RKO (cell line): ENCODE data around the gene KHNYN.

Experiments
- DNase-seq: peaks from one replicate; pipeline ENCODE4 v3.0.0-alpha.2; 2016; ENCODE audit warnings: low spot score

The KHNYN gene

DNA sequence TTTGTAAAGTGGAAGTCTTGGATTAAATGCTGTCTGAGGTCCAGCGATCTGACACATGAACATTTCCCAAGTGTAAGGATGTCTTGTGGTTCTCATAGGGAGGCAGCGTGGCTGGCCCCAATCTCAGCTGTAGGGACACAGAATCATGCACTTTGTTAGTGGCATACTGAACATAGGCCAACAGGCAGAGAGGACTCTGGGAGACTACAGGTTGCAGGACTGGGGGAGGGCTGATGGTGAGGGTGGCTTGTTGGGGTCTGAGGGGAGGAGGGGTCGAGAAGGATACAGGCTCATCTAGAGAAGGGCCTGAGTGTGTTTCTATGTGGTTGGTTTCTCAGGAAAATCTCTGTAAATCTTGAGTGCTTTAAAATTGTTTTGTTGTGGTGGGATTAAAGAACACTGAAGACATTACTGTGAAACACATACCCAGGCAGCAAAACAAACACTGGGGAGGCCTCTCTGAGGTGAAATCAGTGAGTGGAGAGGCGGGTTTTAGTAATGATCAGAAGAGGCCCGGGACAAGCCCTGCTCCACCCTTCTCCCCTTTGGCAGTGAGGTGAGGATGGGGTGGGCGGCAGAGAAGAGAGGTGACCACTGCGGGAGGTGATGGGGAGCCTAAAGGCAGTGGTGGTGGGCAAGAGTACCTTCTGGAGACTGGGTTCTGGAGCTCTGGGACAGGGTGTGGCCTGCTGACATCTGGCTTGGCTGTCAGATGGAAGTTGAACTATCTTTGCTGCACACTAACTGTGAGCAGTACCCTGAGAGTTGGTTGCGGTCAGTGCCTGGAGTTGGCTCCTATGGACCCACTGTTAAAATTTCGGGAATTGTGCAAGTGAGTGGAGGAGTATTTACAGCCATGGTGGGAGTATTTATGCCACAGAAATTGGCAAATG is 27.7 kb upstream of the KHNYN start:
- DNase-seq = no peak

GRCh38 chr14:24403294-24403998 is 26.3 kb upstream of the KHNYN start:
- no peak for DNase-seq

- DNase-seq = no peak
Observed at GRCh38 chr14:24404814-24405213, 24.9 kb upstream of the KHNYN start.

- no peak for DNase-seq
Observed at GRCh38 chr14:24406416-24406815, 23.3 kb upstream of the KHNYN start.

DNA sequence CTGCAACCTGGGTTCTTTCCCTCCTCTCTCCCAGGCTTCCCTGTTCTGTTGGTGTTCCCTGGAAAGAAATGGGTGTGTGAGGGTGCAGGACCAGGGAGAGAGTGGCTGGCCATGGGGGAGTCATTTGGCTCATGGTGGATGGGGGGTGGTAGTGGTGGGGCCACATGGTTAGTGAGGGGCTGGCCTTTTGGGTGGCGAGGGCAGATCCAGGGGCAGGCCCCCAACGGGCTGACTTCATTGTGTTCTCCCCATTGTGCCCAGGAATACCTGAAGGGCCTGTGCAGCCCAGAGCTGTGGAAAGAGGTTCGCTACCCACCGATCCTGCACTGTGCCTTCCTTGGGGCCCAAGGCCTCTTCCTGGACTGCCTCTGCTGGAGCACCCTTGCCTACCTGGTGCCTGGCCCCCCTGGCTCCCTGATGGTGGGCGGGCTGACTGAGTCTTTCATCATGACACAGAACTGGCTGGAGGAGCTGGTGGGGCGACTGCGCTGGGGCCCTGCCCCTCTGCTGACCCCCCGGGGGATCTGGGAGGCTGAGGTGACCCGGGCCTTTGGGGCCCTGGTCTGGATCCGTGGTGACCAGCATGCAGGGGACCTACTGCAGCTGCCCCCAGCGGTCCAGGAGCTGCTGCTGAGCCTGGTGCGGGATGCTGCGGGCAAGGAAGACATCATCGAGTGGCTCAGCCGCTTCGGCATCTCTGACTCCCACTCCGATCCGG is 22.0 kb upstream of the KHNYN start:
- DNase-seq = no peak

DNA sequence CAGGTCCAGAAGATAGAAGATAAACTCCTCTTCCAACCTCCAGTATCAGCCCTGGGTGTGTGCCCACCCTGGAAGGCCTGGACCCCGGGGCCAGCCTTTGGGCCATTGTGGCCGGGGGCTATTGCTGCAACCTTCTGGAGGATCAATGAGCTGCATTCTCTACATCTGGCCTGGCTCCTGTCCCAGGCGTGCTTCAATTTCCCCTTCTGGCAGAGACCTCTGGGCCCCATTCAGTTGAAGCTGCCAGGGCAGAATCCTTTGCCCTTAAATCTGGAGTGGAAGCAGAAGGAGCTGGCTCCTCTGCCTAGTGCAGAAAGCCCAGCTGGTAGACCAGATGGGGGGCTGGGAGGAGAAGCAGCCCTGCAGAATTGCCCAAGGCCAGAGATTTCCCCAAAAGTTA is 21.0 kb upstream of the KHNYN start:
- DNase-seq = no peak

DNA sequence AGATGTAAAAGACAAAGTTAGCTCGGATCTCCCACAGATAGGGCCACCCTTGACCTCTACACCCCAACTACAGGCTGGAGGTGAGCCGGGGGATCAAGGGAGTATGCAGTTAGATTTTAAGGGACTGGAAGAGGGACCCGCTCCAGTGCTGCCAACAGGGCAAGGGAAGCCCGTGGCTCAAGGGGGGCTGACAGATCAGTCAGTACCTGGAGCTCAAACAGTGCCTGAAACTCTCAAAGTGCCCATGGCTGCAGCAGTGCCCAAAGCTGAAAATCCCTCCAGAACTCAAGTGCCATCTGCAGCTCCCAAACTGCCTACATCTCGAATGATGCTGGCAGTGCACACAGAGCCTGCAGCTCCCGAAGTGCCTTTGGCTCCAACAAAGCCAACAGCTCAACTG is 20.6 kb upstream of the KHNYN start:
- DNase-seq = no peak

DNA sequence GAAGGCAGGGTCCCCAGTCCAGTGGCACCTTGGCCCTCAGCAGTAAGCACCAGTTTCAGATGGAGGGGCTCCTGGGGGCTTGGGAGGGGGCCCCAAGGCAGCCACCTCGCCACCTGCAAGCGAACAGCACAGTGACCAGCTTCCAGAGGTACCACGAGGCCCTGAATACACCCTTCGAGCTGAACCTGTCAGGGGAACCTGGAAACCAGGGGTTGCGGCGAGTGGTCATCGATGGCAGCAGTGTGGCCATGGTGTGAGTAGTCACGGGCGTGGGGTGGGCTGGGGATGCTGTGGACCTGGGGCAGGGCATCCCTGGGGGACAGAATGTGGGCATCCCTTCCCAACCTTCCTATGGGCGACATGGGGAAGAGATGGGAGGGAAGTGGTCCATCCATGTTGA is 19.8 kb upstream of the KHNYN start:
- no peak for DNase-seq

DNA sequence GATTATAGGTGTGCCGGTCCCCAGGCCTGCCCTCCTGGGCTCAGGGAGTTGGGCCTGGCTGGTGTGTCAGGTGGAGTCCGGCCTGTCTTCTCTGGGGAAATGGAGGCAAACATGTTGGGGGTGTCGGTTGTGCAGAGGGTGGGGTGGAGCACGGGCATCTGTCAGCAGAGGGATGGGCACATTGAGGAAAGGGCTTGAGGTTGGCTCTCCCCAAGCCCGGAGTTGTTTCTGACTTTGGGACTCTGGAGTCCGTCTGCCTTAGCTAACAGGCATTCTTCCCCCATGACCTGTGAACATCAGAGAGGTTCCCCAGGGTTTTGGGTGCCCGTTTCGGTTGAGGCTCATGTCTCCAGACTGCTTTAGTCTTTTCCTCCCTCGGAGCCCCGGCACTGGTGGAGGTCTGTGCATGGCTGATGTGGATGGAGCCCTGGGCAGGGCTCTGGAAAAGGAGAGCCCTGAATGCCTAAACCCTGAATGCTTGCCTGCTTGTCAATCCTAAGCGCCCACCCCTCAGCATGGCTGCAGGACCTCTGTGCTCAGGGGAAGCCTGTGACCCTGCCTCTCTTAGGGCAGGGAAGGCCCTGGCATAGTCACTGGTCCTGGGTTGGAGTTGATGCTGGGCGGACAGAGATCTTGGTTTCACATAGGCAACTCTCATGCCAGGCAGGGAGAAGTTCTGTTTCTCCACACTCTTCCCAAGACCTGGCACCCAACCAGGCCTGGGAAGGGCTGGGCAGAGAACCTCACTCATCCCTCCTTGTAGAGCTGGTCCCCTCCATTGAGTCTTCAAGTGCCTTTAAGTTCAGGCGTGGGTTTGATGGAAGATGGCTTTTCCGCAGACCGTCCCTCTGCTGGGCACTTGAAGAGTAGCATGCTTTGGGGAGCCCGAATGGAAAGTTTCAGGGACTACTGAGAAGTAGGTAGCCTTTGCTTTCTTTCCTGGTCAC is 18.0 kb upstream of the KHNYN start:
- peak; percentile 48 for DNase-seq

DNA sequence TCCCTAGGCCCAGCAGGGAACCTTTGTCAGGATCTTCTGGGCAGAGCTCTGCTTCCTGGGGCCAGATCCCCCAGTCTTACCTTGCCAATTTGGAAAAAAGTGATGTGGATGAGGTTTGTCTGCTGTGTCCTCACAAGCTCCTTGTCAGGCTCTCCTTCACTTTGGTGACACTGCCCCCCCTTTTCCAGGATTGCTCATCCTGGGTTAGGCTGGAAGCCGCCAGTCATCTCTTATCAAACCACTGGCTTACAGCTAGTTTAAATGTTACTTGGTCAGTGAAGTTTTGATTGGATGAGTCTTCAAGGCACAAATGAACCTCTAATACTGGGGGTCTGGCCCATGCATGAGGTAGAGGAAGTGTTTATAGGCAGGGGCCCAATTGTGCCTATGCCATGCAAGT is 15.7 kb upstream of the KHNYN start:
- DNase-seq = no peak

DNA sequence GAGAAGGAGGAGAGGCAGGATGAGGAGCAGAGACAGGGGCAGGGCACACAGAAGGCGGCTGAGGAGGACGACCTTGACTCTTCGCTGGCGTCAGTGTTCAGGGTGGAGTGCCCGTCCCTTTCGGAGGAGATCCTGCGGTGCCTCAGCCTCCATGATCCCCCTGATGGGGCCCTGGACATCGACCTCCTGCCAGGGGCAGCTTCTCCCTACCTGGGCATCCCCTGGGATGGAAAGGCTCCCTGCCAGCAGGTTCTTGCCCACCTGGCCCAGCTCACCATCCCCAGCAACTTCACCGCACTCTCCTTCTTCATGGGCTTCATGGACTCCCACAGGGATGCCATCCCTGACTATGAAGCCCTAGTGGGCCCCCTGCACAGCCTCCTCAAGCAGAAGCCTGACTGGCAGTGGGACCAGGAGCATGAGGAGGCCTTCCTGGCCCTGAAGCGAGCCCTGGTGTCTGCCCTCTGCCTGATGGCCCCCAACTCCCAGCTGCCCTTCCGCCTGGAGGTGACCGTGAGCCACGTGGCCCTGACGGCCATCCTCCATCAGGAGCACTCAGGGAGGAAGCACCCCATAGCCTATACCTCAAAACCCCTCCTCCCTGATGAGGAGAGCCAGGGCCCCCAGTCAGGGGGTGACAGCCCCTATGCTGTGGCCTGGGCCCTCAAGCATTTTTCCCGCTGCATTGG is 14.9 kb upstream of the KHNYN start:
- DNase-seq = no peak

GRCh38 chr14:24415421-24416253 is 14.1 kb upstream of the KHNYN start:
- DNase-seq = no peak

- no peak for DNase-seq
Observed at GRCh38 chr14:24416254-24416931, 13.4 kb upstream of the KHNYN start.

DNA sequence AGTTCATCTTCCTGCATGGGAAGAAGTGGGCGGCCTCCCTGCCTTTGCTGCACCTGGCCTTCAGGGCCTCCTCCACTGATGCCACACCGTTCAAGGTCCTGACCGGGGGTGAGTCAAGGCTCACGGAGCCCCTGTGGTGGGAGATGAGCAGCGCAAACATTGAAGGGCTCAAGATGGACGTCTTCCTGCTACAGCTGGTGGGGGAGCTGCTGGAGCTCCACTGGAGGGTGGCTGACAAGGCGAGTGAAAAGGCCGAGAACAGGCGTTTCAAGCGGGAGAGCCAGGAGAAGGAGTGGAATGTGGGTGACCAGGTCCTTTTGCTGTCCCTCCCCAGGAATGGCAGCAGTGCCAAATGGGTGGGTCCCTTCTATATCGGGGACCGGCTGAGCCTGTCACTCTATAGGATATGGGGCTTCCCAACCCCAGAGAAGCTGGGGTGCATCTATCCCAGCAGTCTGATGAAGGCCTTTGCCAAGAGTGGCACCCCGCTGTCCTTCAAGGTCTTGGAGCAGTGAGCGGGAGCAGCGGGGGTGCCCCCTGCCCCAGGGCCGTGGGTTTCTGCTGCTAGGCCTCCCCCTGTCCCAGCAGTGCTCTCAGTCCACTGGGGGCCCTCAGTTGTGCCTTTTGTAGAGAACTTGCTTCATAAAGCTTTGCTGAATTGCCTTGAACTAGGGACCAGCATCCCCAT is 12.7 kb upstream of the KHNYN start:
- DNase-seq = no peak

GRCh38 chr14:24417832-24418491 is 11.8 kb upstream of the KHNYN start:
- no peak for DNase-seq

DNA sequence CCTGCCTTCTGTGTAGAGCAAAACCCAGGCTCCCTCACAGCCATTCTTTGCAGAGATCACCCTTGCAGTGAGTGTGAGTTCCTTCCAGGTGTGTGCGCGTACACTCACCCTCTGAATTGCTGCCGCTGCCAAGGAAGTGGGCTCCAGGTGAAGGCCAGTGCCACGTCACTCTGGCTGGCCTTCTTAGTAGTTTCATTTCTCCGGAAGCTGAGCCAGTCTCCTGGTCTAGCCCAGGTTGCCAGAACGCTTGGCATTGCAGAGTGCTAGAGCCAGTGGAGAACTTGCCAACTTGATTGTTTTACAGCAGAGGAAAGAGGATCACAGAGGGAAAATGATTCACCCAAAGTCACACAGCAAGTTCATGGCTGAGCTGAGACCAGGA is 11.3 kb upstream of the KHNYN start:
- DNase-seq = no peak

DNA sequence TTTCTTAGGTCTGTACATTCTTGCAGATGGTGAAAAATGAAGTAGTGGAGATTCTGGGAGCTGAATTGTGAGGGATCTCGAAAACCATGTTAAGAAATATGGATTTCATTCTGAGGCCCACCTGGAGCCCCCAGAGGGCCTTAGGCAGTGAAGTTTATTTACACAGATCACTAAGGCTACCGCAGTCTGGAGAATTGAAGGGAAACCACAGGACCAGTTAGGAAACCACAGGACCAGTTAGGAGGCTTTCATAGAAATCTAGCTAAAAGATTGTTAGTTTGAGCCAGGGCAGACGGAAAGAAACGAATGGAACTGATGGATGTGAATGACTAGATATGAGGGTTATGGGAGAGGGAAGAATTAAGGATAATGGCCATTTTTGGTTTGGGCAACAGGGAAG is 7.5 kb upstream of the KHNYN start:
- DNase-seq = no peak
